Measurements from ENCODE around the gene FRMD4A.

- no peak for TF ChIP-seq CTCF (IDR thresholded peaks at IDR 0.05; ENCODE audit: low read length)
- TF ChIP-seq EZH2phosphoT487 (IDR thresholded peaks at IDR 0.05; ENCODE audit: low read length) = no peak
- TF ChIP-seq EZH2 (optimal IDR thresholded peaks at IDR 0.05; ENCODE audit: low read depth, low read length) = no peak
Observed at GRCh38 chr10:13991353-13991752, 339.4 kb downstream of the FRMD4A start.

Data from MM.1S (cell line).